Gastroesophageal sphincter (tissue), 3 donors: ENCODE data around the gene ISYNA1.

Source experiments
- POLR2AphosphoS5 ChIP-seq: sonication (generic); formaldehyde crosslinking; IDR thresholded peaks from one replicate; pipeline ENCODE4 v1.6.1; 2017; ENCODE audit warnings: antibody characterized with exemption
- TF ChIP-seq, protein P1 (sequence below), 4 experiments: fragments of 200-600 bp in 2 of 4; fragments of 450-650 bp in 2 of 4; sonication (generic) in 1 of 4; IDR thresholded peaks; one replicate each; pipeline ENCODE4 v1.5.1; 2017 to 2019; ENCODE audit warnings: antibody characterized with exemption in 4 of 4, mild to moderate bottlenecking in 2 of 4, moderate library complexity in 2 of 4

DNA sequence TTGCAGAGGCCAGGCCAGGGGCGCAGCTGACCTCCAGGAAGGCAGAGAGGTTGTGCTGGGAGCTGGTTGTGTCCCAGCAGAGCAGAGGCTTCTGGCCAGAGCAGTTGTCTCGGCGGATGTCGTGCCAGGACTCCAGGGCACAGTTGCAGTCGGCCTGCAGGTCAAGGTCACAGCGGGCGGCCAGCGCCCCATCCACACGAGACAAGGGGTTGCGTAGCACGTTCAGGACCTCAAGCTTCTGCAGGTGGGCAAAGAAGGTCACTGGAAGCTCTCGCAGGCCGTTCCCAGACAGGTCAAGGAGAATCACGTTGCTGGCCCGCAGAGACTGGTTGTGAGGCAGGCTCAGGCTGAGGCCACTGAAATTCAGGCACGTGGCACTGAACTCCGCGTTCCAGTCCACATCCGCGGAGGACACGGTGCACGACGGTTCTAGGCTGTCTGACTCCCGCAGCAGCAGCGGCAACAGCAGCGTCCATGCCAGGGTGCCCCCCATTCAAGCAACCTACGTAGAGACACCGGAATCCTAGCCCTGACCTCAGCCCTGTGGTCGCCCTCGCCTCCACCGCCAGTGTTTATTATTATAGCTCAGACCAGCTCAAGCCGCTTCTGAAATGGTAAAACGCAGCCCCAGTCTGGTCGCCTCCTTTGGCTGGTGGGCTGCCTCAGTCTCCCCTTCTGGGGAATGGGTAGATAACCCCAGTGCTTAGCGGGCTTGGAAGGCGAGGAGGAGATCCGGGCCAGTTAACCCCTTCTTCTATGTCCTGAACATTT, 41.3 kb downstream of the ISYNA1 start:
- TF ChIP-seq, protein P1, sequence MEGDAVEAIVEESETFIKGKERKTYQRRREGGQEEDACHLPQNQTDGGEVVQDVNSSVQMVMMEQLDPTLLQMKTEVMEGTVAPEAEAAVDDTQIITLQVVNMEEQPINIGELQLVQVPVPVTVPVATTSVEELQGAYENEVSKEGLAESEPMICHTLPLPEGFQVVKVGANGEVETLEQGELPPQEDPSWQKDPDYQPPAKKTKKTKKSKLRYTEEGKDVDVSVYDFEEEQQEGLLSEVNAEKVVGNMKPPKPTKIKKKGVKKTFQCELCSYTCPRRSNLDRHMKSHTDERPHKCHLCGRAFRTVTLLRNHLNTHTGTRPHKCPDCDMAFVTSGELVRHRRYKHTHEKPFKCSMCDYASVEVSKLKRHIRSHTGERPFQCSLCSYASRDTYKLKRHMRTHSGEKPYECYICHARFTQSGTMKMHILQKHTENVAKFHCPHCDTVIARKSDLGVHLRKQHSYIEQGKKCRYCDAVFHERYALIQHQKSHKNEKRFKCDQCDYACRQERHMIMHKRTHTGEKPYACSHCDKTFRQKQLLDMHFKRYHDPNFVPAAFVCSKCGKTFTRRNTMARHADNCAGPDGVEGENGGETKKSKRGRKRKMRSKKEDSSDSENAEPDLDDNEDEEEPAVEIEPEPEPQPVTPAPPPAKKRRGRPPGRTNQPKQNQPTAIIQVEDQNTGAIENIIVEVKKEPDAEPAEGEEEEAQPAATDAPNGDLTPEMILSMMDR (IDR thresholded peaks at IDR 0.05) = no peak
- no peak for TF ChIP-seq POLR2AphosphoS5
